Stimulated activated CD4-positive, alpha-beta T cell treated with anti-CD3 and anti-CD28 coated beads, Interleukin-1b, Interleukin-23, amount 100 ng/mL, for 24 hours (primary cell): ENCODE measurements around the gene KIF14.
A peak's percentile ranks its signal among the peaks of the same experiment; 100 is the strongest.

Experiments
- DNase-seq, 4 experiments: peaks; one replicate each; pipeline ENCODE4 v3.0.0-alpha.2; 2020; ENCODE audit warnings: low read depth in 4 of 4, low spot score in 1 of 4

The KIF14 gene, protein sequence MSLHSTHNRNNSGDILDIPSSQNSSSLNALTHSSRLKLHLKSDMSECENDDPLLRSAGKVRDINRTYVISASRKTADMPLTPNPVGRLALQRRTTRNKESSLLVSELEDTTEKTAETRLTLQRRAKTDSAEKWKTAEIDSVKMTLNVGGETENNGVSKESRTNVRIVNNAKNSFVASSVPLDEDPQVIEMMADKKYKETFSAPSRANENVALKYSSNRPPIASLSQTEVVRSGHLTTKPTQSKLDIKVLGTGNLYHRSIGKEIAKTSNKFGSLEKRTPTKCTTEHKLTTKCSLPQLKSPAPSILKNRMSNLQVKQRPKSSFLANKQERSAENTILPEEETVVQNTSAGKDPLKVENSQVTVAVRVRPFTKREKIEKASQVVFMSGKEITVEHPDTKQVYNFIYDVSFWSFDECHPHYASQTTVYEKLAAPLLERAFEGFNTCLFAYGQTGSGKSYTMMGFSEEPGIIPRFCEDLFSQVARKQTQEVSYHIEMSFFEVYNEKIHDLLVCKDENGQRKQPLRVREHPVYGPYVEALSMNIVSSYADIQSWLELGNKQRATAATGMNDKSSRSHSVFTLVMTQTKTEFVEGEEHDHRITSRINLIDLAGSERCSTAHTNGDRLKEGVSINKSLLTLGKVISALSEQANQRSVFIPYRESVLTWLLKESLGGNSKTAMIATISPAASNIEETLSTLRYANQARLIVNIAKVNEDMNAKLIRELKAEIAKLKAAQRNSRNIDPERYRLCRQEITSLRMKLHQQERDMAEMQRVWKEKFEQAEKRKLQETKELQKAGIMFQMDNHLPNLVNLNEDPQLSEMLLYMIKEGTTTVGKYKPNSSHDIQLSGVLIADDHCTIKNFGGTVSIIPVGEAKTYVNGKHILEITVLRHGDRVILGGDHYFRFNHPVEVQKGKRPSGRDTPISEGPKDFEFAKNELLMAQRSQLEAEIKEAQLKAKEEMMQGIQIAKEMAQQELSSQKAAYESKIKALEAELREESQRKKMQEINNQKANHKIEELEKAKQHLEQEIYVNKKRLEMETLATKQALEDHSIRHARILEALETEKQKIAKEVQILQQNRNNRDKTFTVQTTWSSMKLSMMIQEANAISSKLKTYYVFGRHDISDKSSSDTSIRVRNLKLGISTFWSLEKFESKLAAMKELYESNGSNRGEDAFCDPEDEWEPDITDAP (N-terminal part only)

DNA sequence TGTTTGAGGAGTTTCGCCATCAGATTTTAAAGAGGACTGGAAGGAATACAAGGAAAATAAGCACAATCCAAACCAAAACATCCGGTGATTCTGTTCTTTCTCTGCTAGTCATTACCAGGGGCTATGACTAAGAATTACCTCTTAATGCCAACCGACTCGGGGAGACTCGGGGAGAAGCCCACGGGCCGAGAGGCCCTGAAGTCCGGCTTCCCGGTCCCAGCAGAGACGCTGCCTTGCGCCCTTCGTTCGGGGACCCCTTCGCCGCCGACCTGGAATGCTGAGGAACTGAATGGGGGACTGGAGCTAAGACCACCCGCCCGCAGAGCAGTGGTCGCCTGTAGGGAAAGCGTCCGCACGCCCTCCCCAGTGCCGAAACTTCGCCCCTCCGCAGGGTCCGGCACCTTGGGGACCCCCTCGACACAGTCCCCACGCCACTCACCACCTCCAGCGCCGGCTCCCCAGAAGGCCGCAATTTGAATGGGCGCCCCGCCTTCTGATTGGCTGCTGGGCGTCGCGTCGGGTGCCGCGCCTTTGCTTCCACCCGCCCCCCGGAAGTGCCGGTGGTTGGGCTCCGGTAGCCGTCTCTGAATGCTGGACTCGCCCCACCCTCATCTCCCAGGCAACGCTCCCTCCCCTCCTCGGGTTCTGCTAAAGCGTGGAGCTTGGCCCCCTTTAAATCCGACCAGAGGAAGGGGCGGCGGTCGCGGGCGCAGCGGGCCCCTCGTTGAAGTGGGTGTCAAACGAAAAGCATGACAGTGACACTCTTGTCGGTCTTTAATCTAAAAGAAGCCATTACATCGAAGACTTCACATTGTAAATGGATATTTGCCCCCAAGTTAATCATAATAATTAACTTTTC, at the start of gene KIF14:
KIF14 (minus strand) TSS at position 479 of the 859 bp plus-strand sequence. CDS start 2,028 bp downstream, outside the sequence.
- peak; percentile 76 to 90 (median 81) for DNase-seq

DNA sequence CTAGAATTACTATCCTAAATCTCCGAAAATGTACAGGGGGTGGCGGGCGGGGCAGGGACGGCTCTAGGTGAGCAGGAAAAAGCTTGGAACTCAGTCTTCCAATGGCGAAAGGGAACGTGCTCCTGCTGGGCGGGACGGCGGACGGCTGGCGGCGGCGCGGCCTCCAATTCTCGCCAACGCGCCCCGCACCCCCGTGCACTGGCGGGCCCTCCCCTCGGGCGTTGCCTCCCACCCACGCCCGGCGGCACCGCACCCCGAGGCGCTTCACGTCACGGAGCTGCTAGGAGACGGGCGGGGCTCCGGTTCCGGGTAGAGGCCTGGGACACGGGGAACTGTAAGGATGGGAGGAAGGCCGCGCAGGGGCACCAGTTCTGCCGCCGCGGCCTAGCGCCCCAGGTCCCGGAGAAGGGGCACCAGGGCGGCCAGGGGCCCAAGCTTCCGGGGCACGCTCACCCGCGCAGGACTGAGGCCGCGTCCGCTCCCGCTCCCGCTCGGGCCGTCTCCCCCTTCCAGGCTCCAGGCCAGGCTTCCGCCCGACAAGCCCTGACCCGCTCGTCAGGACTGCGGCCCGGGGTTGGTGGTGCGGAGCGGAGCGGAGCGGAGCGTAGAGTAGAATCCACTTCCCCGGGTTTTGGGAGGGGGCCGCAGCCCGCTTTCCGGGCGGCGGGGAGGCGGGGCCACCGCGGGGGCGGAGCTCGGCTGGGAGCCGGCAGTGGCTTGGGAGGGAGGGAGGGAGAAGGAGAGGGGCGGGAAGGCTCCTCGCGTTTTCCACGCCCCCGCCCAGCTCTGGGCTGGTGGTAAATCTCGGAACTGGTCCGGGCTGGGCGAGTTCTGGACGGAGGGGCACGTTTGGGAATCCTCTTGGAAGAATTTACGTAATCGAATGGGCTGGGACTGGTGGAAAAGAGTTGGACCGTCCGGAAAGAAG, 49.0 kb upstream of the KIF14 start, which contains the start of gene DDX59:
DDX59 (minus strand) TSS at position 594 of the 928 bp plus-strand sequence. CDS start 3,167 bp downstream, outside the sequence.
- peak; percentile 81 to 93 (median 86) for DNase-seq

DNA sequence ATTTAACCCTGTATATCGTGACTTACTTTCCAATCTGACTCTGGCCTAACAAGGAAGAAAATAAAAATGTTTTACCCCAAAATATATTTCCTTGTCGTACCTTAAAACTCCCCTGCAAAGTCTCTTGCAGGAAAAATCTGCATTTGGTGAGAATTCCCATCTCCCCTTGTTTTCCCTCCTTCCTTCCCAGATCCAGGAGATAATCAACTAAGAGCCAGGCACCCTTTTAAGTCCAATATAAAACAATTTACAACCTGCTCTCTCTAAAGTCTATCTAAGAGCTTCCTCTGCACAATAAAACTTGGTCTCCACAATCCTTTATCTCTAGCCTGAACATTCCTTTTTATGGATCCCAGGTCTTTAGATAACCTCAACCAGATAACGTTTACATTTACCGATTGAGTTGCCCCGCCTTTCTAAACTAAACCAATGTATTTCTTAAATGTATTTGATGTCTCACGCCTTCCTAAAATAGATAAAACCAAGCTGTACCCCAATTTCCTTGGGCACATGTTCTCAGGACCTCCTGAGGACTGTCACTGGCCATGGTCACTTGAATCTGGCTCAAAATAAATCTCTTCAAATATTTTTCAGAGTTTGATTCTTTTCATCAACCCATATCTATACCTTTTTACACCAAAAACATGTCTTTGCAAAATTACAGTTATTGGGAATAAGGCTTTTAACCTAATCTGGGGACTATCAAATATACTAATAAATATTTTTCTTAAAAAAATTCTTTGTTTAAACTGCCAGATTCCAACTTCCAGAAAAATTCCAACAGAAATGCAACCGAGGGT, 48.2 kb upstream of the KIF14 start:
- no peak for DNase-seq

DNA sequence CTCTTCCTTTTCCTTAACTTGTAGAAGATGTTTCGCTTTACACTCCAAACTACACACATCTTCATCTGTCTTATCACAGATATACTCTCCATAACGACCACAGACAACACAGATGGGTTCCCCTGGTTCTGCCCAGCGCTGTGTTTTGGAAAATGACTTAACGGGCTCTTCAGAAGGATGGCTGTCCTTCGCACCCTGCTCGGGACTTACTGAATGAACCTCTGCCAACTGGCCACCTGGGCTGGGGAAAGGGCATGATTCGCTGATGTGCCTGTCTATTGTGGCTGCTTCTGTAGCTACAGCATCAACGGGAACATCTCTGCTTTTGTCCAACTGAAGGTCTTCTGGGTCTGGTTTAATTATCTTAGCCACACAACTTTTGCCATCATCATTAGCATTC, 45.8 kb upstream of the KIF14 start:
- no peak for DNase-seq

DNA sequence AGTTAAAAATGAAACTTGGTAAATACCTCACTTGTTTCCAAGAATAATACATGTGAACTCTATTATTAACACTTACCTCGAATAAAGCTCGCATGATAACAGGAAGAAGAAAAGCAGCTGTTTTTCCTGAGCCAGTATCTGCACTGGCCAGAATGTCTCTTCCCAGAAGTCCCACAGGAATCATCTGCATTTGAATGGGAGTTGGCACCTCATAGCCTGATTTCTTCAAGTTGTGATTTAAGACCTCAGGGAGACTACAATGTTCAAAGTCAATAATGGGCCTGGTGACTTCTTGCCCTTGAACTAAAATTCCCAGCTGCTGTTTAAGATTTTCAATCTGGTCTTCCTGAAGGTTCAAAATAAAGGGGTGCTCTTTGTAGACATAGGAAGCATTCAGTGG, 45.3 kb upstream of the KIF14 start:
- no peak for DNase-seq

DNA sequence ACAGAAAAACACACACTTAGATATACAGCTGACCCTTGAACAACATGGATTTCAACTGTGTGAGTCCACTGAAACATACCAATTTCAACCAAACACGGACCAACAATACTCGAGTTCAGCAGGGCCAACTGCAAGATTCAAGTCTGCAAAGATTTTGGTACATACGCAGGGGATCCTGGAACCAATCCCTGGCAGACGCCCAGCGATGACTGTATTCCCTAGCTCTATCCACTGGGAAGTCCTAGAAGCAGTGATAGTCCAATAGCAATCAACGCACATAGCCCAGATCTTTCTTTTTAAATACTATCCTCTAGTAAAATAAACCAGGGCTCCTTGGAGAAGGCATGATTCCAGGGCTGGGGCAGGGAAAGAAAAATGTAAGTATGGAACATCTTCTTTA, 40.2 kb upstream of the KIF14 start:
- DNase-seq = no peak

DNA sequence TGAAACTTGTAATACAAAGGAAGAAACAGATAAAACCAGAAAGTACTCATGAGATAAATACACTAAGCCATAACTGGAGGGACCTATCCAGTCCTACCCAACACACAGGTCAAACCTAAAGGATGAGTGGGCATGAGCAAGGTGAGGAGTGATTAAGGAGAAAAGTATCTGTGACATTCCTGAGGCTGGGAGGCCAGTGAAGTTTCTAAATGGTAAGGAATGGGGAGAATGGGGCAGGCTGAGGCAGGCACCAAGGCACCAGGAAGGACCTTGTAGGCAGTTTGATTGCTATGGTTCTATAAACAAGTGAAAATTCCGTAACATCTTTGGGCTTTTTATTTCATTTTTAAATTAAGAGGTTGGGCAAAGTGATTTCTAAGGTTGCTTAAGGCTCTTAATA, 38.7 kb upstream of the KIF14 start:
- no peak for DNase-seq

DNA sequence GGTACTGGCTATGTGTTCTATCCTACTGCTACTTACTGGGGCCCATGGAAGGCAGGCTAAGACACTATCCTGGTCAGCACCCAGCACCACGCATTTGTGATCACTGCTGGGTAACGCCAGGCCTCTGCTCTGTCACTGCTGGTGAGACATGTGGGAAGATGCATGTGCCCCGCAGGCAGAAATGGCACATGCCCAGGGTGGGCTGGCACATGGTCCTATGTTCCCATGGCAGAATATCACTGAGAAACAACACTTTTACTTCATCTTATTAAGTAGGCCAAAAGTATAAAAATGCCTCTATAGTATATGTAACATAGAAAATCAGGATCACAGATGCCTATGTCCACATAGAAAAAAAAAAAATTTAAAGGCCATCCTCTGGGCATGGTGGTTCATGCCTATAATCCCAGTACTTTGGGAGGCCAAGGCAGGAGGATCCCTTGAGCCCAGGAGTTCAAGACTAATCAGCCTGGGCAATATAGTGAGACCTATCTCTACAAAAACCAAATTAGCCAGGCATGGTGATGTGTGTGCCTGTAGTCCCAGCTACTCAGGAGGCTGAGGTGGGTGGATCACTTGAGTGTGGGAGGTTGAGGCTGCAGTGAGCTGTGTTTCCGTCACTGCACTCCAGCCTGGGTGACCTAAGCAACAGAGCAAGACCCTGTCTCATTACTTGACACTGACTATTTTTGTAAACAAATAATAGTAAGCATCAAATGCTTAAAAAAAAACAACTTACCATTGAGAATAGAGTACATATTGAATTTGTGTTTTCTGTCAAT, 37.7 kb upstream of the KIF14 start:
- DNase-seq = no peak

DNA sequence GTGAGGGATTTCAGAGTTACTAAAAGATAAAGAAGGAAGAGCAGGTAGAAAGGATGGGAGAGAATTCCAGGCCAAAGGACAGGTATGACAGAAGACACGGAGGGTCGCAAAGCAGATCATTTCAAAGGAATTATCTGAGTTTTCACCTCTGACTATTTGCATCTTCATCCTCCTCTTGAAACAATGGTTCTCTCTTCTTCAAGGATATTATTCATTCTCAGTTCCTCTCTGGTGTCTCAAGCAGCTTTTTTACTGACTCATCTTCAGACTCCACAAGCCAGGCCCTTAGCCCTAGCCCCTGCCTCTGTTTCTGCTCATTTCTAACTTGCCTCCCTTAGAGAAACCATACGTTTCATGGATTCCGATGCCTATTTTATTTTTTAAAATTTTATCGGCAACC, 34.1 kb upstream of the KIF14 start:
- no peak for DNase-seq

DNA sequence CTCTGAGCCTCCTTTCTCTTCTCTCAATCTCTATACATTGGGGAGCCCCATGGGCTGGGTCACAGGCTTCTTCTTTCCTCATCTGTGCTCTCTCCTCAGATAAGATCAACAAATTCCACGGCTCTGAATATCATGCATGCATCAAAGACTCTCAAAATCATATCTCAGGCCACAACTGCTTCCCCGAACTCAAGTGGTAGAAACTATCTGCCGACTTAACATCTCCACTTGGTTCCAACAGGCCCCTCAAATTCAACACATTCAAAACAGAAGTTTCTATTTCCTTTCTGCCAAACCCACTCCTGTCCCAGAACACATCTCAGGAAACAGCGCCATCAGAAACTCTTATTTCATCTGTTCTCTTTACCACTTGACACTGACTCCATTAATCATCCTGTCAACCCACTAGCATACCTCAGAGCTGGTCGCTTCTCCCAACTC, 32.5 kb upstream of the KIF14 start:
- no peak for DNase-seq

DNA sequence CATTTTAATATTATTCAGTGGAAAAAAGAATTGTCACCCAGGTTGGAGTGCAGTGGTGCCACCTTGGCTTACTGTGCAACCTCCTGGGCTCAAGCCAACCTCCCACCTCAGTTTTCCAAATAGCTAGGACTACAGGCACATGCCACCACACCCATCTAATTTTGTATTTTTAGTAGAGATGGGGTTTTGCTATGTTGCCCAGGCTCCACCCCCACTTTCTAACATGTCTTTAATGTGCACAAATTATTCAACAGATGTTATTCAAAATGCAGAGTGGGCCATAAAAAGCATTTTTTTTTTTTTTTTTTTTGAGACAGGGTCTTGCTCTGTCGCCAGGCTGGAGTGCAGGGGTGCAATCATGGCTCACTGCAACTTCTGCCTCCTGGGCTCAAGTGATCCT, 31.8 kb upstream of the KIF14 start:
- no peak for DNase-seq

DNA sequence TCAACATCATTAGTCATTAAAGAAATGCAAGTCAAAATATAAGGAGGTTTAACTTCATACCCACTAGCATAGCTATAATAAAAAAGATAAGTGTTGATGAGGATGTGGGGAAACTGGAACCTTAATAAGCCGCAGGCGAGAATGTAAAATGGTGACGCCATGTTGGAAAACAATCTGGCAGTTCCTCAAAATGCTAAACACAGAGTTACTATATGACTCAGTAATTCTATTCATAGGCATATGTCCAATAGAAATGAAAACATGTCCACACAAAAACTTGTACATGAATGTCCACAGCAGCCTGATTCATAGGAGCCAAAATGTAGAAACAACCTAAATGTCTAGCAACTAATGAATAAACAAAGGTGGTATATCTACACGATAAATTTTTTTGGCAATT, 26.0 kb upstream of the KIF14 start:
- no peak for DNase-seq

DNA sequence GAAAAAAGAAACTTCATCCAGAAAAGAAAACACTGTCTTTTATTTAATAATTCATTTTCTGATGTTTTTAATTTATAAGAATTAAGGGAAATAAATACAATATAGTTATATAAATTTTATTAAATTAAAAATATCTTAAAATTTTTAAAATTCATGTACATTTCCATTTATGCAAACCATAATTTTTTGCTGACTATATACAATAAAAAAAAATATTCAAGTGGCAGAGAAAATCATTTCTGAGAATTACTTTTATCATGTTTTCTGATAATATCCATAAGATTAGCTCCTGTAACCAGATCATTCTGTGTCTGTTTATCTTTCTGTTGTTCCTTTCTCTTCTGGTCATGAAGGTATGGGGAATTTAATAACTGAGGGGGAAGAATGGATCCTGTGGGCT, 23.5 kb upstream of the KIF14 start:
- no peak for DNase-seq

DNA sequence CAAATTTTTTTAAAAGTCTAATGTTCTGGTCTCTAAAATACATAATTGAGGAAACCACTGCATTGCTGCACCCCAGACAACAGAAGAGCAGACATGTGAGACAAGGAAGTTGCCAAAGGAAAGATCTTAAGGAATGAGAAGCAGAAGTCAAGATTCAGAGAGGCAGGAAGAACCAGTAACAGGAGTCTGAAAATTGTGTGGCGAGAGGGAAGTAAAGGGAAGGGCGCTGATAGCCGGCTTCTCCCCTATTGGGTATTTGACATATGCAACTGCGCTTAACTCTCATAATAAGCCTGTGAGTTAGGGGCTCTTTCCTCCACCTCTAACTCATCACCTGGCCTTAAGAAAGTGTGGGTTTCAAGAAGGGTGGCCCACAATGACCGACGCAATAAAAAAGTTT, 21.9 kb upstream of the KIF14 start:
- DNase-seq = no peak

DNA sequence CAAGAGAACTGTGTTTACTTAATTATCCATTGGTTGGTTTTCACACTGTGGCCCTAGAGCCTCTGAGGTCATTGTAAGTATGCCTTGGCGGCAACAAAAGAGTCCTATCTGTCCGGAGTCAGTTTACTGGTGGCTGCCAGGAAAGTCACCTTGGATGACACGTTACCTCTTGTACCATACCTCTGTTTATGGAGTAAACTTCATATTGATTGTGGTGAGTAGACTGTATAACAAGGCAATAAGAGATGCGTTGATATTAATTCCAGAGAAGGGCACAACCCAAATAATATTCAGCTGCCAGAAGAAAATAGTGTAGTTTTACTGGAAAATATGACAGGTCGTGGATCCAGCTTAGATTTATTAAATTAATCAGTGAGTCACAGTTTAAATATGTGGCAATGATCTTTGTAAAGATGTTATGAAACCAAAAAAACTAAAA, 20.4 kb upstream of the KIF14 start:
- no peak for DNase-seq

DNA sequence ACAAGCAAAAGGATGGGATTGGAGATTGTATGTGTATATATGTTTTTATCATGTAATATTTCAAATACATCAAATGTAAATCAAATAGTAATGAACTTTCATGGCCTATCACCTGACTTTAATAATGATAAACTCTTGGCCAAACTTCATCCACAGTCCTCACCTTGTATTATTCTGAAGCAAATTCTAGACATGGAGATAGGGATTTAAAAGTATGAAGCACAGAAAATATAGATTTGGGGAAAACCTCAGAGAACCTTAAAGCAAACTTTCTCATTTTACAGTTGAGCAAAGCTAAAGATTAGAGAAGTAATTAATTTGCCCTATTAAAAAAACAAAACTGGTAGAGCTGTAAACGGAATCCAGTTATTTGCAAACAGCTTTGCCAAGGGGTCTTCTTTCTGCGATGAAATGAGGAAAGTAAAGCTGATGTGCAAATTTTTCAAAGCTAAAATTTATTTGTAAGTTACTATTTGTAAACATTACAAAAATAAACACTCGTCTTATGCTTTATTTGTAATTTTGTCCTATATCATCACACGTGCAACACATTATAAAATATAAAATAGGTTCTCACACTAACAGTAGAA, 19.9 kb upstream of the KIF14 start:
- DNase-seq = no peak

DNA sequence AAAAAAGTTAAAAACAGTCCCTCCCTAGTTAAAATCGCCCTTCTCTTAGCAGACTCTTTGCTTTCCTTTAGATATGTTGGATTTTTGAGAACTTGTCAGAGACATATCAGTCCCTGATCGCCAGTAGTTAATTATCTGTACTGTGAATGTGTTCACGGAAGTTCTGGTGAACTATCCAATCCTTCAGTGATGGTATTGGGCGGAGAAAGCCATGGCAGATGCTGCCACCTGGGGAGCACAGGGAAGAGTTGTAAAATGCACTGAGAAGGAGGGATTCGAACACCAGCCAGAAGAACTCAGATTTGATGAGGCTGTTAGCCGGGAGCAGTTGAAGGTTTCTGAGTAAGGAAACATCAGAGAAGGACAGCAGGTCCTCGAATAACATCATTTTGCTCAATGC, 17.5 kb upstream of the KIF14 start:
- DNase-seq = no peak
